SU-DHL-6 (cell line): ENCODE results near the gene ACP2.

Experiments used
- H2AFZ ChIP-seq: fragments of 200-600 bp; sonication (generic); 2 replicates; pipeline ENCODE4 v1.6.1; 2014; ENCODE audit warnings: low read depth, mild to moderate bottlenecking, moderate library complexity, mixed read lengths, antibody characterized with exemption, low read length; ENCODE audit not compliant: severe bottlenecking
- H3F3A ChIP-seq: fragments of 200-600 bp; shearing (Covaris generic); 2 replicates; pipeline ENCODE4 v1.6.0; 2016; ENCODE audit warnings: antibody characterized with exemption, mild to moderate bottlenecking; ENCODE audit not compliant: insufficient read depth
- H3K27ac ChIP-seq: fragments of 200-600 bp; sonication (generic); 2 replicates; pipeline ENCODE4 v1.5.1; 2016; ENCODE audit warnings: low read depth, mild to moderate bottlenecking, low read length, moderate library complexity, mixed read lengths
- H3K27me3 ChIP-seq: fragments of 200-600 bp; sonication (generic), shearing (Covaris generic); 2 replicates; pipeline ENCODE4 v1.6.0; 2014; ENCODE audit warnings: mild to moderate bottlenecking, low read length
- H3K36me3 ChIP-seq: fragments of 200-600 bp; sonication (generic); 2 replicates; pipeline ENCODE4 v1.6.1; 2014; ENCODE audit warnings: mild to moderate bottlenecking, low read length, mixed read lengths
- H3K4me2 ChIP-seq: fragments of 300-600, 200-600 bp; shearing (Covaris generic), sonication (generic); 2 replicates; pipeline ENCODE4 v1.6.0; 2014; ENCODE audit warnings: low read length, low read depth, mild to moderate bottlenecking; ENCODE audit not compliant: poor library complexity, severe bottlenecking
- H3K4me3 ChIP-seq: fragments of 200-600 bp; sonication (generic); 2 replicates; pipeline ENCODE4 v1.5.1; 2014; ENCODE audit warnings: antibody characterized with exemption, low read length, mild to moderate bottlenecking, mixed read lengths; ENCODE audit not compliant: insufficient read depth, poor library complexity, severe bottlenecking
- H3K79me2 ChIP-seq: fragments of 200-600 bp; sonication (generic); 2 replicates; pipeline ENCODE4 v1.6.1; 2014; ENCODE audit warnings: mild to moderate bottlenecking, low read length, moderate library complexity; ENCODE audit not compliant: insufficient read depth
- H3K9ac ChIP-seq: fragments of 200-600 bp; sonication (generic); 2 replicates; pipeline ENCODE4 v1.7.0; 2014; ENCODE audit warnings: mild to moderate bottlenecking, low read length
- H3K9me2 ChIP-seq: fragments of 200-600 bp; sonication (generic); replicated peaks from 2 replicates; pipeline ENCODE4 v1.6.1; 2014; ENCODE audit warnings: low read length; ENCODE audit not compliant: insufficient read depth
- H3K9me3 ChIP-seq: fragments of 200-600 bp; sonication (generic); 2 replicates; pipeline ENCODE4 v1.6.1; 2014; ENCODE audit warnings: low read length, mixed read lengths; ENCODE audit not compliant: insufficient read depth
- H4K20me1 ChIP-seq: fragments of 200-600 bp; sonication (generic); 2 replicates; pipeline ENCODE4 v1.6.1; 2014; ENCODE audit warnings: low read depth, mild to moderate bottlenecking, antibody characterized with exemption, low read length, moderate library complexity, mixed read lengths
- CTCF ChIP-seq: fragments of 200-600 bp; sonication (generic); IDR thresholded peaks from one replicate; pipeline ENCODE4 v1.5.1; 2017; ENCODE audit warnings: antibody characterized with exemption, mild to moderate bottlenecking, low read length, moderate library complexity; ENCODE audit not compliant: insufficient read depth, poor library complexity, severe bottlenecking
- EZH2phosphoT487 ChIP-seq: fragments of 200-600 bp; sonication (generic), shearing (Covaris generic); conservative IDR thresholded peaks from 2 replicates; pipeline ENCODE4 v1.6.1; 2018; ENCODE audit warnings: mild to moderate bottlenecking, antibody characterized with exemption, low read length, moderate library complexity, mixed read lengths

The ACP2 gene

GRCh38 chr11:47243454-47243853 lies 5.2 kb downstream of the ACP2 start:
- no peaks in the 10 kb centered on the region for H3K36me3 ChIP-seq

GRCh38 chr11:47242596-47243192 lies 5.9 kb downstream of the ACP2 start:
- H4K20me1 ChIP-seq, result no peaks in the 10 kb centered on the region

More at GRCh38 chr11:47243454-47243853, 5.2 kb downstream of the ACP2 start:
- no peaks in the 10 kb centered on the region for H3K27me3 ChIP-seq
- peaks cover 9% of the 10 kb centered on the region; the same call in 1 of the 2 replicates for H3K79me2 ChIP-seq
- no peaks in the 10 kb centered on the region for H3K9me2 ChIP-seq
- H3K27ac ChIP-seq, result no peak overlapping the region
- TF ChIP-seq CTCF (no peak), EZH2phosphoT487 (no peak)
- H3K4me3 ChIP-seq, result no peak overlapping the region
- no peak overlapping the region for H2AFZ ChIP-seq
- H3K9me3 ChIP-seq, result no peaks in the 10 kb centered on the region
- no peaks in the 10 kb centered on the region for H4K20me1 ChIP-seq
- no peaks in the 10 kb centered on the region for H3F3A ChIP-seq
- H3K4me2 ChIP-seq, result no peak overlapping the region
- no peak overlapping the region for H3K9ac ChIP-seq

GRCh38 chr11:47241841-47242301 lies 6.7 kb downstream of the ACP2 start:
- no peaks in the 10 kb centered on the region for H3K36me3 ChIP-seq
- no peaks in the 10 kb centered on the region for H3K9me3 ChIP-seq
- TF ChIP-seq EZH2phosphoT487 (no peak), CTCF (no peak)

More at GRCh38 chr11:47242596-47243192, 5.9 kb downstream of the ACP2 start:
- no peak overlapping the region for H3K4me3 ChIP-seq
- H3K27me3 ChIP-seq, result no peaks in the 10 kb centered on the region
- H3K4me2 ChIP-seq, result no peak overlapping the region
- peaks cover 1% of the 10 kb centered on the region; the same call in 1 of the 2 replicates for H3K79me2 ChIP-seq
- no peaks in the 10 kb centered on the region for H3K9me3 ChIP-seq
- H2AFZ ChIP-seq, result no peak overlapping the region
- no peak for TF ChIP-seq CTCF
- TF ChIP-seq EZH2phosphoT487, result no peak
- H3F3A ChIP-seq, result no peaks in the 10 kb centered on the region
- H3K27ac ChIP-seq, result no peak overlapping the region
- no peaks in the 10 kb centered on the region for H3K36me3 ChIP-seq
- no peaks in the 10 kb centered on the region for H3K9me2 ChIP-seq
- H3K9ac ChIP-seq, result no peak overlapping the region

More at GRCh38 chr11:47241841-47242301, 6.7 kb downstream of the ACP2 start:
- Histone ChIP-seq H3K4me2 (no peak overlapping the region), H3K4me3 (no peak overlapping the region), H3F3A (0 out of 2 replicates have a peak, but pooled peaks cover 3% of the 10 kb centered on the region), H2AFZ (no peak overlapping the region), H3K9me2 (no peaks in the 10 kb centered on the region), H3K79me2 (no peaks in the 10 kb centered on the region), H3K27me3 (no peaks in the 10 kb centered on the region), H4K20me1 (no peaks in the 10 kb centered on the region), H3K9ac (no peak overlapping the region), H3K27ac (no peak overlapping the region)
